ENCODE results near the gene NKD1.

The NKD1 gene

DNA sequence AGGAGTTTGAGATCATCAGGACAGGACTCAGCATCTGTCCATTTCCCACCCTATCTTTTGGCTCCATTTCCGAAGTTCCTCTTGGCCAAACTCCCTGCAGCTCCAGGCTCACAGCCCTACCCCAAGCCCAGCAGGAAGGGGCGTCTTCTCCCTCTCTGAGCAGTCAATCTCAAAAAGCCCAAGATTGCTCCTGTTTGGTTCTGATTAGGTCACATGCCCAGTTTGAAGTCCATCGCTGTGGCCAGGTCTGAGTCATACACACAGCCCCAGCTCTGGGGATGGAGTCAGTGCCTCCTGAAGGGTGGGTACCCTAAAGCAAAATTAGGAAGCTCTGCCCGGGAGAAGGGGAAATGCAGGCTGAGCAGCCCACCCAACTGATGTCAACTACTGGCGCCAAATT, 109.0 kb downstream of the NKD1 start:
- DNase-seq = no peak

DNA sequence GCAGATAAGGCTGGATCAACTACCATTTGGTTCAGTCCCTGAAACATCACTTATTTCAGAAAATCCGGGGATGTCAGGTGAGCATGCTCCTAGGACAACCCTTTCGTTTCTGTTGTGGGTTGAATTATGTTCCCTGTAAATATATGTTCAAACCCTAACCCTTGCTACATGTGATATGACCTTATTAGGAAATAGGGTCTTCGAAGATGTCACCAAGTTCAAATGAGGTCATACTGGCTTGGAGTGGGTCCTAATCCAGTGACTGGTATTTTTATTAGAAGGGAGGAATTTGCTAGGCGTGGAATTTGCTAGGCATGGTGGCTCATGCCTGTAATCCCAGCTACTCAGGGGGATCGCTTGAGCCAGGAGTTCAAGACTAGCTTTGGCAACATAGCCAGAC, 111.6 kb downstream of the NKD1 start:
- DNase-seq = no peak

DNA sequence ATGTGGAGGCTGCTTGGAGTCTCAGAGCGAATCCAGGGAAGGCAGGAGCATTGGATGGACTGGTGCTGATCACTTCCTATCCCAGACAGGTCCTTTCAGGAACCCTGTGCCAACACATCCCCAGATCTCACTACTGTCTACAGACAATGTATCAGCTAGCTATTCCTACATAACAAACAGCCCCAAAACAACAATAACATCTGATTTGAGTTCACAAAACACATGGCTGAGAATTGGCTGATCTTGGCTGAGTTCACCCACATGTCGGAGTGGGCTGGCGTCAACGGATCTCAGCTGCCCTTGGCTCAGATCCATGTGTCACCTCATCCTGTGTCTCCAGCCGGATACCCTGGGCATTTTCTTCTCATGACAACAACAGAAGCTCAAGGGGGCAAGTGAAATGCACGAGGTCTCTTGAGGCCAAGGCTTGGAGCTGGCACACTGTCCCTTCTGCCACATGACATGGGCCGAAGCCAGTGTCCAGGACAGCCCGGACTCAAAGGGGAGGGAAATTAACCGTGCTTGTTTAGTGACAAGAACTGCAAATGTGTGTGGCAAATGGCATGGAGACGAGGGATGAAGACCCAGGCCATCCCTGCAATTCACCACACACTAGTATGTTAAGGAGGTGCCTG, 114.2 kb downstream of the NKD1 start:
- DNase-seq = no peak

DNA sequence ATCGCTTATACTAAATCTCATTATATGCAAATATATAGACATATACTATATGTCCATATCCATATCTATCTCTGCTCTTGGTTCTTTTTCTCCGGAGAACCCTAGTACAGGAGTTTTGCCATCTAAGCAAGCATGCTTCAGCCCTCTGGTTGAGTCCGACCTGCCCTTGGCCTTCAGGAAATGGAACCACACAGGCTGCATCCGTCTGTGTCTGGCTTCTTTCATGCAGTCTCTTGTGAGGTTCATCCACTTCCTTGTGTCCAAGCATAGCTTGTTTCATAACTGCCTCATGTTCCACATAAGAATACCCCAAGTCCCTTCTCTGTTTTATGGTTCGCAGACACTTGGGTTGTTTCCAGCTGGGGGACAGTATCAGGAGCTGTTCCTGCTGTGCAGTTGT, 116.1 kb downstream of the NKD1 start:
- no peak for DNase-seq

DNA sequence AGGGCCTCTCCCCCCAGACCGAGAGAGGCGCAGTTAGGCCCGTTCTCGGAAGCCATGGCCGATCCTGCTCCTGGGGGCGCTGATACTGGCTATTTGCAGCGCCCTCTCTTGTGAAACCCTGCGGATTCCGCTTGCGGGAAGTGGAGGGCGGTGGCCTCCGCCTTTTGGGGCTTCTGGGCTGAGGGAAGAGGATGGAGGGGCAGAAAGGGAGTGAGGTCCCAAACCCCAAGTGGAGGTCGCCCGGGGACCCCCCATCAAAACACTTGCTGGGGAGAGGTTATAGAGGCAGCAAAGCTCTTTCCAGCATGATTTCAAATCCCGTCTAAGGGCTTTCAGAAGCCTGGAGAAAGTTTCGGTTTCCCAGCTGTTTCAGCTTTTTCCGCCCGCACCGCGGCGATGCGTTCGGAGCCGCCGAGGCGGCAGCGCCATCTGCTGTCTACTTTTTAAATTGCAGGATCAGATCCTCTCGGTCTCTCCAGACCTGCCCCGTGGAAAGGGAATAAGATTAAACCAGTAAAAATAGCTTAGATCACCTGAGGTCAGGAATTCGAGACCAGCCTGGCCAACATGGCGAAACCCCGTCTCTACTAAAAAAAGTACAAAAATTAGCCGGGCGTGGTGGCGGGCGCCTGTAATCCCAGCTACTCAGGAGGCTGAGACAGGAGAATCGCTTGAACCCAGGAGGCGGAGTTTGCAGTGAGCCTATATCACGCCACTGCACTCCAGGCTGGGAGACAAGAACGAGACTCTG, 117.1 kb downstream of the NKD1 start:
- peak; percentile 74 for DNase-seq

DNA sequence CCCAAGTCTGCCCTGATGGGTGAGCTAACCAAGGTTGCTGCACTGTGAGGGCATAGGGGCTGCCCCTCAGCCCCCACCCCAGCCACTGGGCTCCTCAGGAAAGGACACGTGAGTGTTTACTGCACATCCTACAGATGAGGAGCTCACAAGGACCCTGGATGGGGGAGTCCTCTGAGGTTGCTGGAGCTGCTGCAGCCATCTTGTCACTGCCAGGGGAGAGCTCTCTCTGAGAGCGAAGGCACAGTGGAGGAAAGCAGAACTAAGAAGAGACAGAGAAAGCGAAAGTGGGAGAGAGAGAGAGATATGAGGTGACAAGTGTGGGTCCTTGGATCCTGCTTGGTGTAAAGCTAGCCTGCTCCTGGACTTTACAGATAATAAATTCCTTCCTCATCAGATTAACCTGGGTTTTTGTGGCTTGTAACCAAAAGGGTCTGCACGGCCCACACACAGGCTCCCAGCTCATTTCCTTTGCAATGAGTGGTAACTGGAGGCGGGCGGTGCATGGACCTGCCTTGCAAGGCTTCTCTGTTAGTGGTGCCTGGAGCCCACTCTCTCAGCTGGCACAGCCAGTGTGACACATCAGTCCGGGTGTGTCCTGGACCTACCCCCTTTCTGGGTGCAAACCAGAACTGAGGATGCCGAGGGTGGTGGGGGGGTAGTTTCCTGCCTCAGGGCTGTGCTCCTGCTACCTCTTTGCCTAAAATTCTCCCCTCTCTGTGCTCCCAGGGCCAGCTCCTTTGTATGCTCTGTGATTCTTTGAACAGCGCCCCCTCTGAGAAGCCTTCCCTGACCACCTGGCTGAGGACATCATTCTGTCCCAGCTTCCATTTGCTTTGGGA, 118.7 kb downstream of the NKD1 start:
- DNase-seq = peak; percentile 37

DNA sequence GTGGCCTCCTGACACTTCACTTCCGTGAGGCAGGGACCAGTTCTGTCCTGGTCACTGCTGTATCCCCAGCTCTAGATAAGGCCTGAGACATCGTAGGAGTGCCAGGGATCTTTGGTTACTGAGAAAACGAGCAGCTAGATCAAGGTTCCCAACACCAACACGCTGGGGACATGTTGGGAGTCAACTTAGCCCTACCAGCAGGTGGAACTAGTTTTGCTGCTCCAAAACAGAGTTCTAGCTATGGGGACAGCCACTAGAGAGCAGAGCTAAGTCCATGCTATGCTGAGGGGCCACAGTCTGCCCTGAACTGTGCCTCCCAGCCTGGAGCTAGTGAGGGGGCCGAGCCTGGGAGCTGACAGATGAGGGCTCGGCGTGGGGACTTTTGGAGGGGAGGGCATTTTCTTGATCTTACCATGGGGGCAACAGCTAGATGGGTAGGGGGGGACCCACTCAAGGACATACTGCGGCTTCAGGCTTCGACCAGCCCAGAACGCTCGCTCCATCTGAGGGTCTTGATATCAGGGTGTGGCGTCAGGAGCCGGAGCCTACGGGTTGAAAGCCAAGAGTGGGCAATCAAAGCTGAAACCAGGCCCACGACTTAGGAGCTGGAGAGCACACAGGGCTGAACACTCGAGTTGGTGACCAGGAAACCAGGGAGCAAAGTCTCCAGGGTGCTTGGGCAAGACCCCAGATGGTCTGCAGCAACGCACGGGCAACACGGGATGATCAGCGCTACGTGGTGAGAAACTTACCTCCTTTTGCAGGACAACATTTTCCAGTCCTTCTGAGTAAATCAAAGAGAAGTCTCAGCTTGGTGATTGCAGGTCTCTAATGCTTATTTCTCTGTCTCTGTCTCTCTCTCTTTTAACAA, 119.5 kb downstream of the NKD1 start:
- no peak for DNase-seq

DNA sequence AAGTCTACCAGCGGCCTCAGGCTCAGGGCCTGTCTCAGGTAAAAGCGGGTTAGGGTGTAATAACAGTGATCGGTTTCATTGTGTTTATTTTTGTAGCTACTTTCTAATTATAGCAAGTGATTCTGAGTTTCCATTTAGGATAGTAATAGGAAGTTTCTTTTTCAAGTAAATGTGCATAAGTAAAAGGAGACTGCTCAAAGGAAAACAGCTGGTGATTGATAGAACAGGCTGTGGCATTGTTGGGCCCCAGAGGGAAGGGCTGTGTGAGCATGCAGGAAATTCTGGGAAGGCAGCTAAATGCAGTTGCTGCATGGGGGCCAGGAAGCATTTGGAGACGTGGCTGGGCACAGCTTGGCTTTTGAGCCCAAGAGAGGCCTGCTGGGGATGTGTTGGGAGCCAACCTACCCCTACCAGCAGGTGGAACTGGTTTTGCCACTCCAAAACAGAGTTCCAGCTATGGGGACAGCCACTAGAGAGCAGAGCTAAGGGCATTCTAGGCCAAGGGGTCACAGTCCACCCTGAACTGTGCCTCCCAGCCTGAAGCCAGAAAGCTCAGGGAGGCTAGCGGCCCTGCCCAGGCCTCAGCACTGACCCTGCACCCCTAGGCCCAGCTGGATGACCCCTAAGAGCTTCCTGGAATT, 120.3 kb downstream of the NKD1 start:
- no peak for DNase-seq

DNA sequence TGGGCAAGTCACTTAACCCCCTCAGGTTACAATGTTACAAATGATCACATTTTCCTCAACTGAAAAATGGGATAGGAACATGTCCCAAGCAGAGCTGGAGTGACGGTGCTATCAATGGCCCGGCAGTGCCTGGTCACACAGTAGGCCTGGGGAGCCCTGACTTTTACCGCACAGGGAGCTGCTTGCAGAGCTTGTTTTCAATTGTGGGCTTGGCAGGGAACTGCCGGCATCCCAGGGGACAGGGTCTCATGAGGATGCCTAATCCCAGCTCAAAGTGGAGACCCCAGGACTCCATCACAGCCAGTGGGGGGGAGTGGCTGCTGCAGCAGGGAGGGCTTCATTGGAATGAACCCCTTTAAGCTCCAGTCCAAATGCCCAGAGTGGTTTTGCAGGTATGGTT, 121.5 kb downstream of the NKD1 start:
- no peak for DNase-seq

DNA sequence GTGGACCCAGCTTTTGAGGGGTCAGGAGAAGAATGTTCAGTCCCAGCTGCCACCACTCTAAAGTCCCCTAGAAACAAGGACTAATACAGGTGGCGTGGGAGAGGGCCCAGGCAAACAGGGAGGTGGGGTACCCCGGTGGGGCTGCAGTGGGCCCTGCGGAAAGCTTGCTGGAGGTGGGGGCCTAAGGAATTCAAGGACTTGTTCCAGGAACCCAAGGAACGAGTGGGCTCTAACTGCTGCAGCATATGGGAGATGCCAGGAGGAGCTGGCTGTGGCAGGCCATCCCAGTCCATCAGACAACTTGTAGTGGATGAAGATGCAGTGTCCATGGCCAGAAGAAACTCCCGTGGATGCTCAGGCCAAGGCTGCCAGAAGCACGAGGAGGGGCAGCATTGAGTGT, 122.3 kb downstream of the NKD1 start:
- DNase-seq = no peak

DNA sequence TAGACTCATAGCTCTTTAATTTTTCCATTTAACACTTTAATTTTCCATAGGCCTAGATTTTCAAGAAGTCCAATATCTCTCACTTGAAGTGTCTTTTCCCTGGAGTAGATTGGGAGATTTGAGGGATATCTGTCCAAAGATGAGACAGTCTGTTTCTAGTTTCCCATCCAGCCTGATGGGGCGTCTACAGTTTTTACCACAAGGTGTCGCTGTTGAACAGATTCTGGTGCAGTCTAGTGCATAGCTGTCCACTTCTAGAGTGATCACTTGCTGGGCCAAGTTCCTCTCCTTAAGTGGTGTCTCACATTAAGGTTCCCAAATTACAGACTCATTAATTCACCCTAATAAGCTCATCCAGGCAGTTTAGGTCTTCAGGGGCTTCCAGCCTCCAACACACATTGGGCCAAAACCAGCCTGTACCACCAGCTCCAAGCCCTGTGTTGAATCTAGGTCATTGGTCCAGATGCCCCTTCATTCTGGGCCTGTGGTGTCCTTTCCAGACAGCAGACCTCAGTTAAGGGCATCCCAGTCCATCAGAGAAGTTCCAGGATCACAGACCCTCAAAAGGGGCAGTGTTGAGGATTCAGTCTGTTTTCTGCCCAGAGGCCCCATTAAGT, 123.6 kb downstream of the NKD1 start:
- peak; percentile 37 for DNase-seq

DNA sequence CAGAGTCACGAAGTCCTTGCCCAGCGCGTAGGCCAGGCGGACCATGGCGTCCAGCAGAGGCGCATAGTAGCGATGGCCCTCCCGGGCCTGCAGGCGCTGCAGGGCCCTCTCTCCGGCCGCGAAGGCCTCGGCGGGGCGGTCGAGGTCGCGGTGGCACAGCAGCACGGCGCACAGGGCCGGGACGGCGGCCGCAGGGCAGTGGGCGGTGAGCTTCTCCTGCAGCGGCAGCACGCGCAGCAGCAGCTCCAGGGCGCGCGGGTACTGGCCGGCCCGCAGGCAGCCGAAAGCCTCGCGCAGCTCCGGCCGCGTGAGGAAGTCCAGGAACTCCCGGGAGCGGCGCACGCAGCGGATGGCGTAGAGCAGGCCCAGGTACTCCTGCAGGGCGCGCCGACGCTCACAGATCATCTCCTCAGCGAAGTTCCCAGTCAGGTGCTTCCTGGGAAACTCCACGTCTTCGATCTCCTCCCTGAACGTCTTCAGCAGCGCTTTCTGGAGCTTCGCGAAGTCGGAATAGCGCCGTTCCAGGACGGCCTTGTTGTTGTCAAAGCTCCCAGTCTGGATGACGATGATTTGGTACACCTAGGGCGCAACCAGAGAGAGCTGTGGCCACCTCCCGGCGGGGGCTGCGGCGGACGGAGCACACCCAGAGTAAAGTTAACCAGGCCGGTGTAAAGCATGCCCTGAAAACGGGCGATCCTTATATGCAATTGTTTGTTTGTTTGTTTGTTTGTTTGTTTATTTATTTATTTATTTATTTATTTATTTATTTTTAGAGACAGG, 125.5 kb downstream of the NKD1 start:
- DNase-seq = no peak

DNA sequence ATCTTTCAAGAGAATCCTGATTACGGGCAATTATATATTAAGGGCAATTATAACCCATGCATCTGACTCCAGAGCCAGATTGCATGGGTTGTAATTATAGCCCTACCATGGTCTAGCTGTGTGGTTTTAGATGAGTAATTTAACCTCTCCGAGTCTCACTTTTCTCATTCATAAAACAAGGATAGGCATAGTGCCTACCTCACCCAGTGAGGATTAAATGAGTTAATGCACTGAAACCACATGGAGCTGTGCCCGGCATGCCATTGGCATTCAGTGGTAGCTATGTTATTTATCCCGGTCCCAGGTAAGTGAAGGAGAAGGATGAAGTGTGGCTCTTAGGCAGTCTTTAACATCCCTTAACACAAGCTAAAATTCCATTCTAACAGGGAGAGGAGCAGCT, 126.6 kb downstream of the NKD1 start:
- DNase-seq = no peak

DNA sequence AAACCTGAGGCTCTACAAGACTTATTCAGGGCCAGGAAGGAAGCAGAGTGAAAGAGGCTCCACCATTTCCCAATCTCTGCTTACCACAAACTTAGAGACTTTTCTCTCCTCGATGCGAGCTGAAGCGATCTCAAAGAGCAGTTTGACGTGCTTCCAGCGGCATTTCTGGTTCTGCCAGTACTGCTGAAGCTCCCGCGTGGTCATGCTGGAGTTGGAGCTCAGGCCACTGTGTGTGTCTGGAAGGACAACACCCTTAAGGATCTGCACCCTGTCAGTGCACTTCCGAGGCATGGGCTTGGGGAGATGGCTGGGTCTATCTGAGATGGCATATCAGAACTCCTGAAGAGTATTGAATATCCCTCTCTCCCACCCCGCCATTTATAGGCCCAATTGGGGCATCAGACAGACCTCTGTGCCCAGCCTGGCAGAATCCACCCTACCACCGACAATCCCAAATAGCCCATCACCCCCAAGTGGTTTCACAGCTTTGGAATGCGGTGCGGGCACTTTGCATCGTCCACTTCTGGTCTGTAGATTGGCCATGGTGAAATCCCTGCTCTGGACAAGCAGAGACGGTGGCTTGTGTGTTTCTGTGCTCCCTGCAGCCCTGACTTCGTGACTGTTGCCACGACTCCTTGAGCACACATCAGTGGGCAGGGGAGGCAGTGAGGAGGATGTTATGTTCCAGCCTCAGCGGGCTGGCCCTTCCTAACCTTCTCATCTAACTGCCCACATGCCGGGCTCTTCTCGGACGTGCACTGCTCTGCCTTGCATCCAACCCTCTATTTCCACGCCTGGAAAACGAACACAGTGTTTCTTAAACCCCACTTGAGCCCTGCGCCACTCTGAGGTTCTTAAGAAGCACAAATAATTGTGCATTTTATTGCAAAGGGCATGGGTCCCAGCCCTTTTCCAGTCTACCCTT, 127.8 kb downstream of the NKD1 start:
- DNase-seq = no peak

DNA sequence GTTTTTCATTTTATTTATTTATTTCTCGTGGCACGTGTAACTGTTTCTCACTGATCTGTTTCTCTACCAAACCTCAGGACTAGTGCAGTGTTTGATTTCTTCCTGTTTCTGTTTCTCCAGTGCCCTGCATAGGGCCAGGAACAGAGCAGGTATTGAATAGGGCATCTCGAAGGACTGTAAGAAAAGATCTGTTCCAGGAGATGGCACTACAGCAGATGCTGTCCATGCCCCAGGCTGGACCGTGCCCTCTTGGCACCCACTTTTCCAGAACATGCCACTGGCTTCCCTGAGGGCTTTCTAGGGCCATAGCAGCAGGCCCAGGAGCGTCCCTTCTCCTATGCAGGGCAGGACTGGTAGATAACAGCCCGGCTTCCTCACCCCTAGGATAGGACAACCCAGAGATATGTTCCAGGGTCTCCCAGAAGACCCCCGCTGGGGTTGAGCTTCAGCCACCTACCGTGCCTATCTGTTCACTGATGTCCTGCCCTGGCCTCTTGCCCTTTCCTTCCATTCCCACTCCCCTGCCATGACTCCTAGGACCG, 128.6 kb downstream of the NKD1 start:
- DNase-seq = no peak

DNA sequence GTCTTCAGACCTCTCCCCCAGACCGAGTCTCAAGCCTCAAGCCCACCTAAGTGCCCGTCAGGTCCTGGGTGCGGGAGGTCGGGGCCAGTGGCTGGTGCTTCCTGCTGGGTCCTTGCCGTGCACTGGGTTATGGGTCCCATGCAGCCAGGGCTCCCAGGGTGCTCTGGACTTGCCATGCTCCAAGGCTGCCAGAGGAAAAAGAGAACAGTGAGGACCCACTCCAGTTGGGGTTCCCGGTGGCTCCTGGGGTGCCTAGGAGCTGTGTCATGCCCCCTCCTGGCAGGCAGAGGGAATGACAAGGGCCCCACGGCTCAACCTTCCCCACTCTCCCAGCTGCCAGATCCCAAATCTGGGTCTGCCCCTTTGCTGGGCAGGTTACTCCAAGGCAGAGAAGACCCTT, 129.2 kb downstream of the NKD1 start:
- no peak for DNase-seq

DNA sequence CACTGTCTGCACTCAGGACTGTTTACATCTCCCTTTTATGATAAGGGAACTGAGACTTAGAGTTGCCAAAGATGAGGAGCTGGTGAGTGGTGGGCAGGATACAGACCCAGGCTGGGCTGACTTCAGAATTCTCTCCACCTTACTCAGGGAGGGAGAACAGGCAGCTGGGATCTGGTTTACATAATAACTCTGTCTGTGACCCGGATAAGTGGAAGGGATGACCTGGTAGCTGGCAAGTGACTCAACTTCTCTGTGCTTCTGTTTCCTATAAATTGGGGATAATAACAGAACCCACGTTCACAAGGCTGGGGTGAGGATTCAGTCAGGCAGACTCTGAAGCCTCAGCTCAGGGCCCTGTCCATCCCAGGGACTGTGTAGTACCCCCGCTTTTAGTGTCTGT, 130.3 kb downstream of the NKD1 start:
- no peak for DNase-seq

DNA sequence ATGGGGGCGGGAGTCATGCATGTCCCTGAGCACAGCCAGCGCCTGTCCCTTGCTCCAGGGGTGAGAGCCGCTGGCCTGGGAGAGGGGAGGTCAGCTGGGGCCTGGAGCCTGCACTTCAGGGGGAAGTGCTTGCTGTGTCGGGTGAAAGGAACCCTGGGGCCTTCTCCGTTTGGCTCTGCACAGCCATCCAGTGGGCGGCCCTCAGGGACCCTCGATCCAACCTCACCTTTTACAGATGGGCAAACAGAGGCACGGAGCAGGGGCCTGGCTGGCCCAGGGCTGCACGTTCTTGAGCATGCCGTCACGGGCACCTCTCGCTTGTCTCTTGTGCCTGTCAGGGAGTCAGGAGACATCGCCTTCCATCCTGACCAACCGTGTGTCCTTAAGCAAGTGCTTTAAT, 131.1 kb downstream of the NKD1 start:
- DNase-seq = no peak
